Stimulated activated CD4-positive, alpha-beta T cell treated with anti-CD3 and anti-CD28 coated beads, TNF-alpha, amount 100 ng/mL, for 4 hours (primary cell): ENCODE results near the gene TRIM52.
"Not testable (repeated sequence)": the region's sequence is repeated elsewhere in the genome, so short reads cannot be mapped to it uniquely, and the experiment has no call there.

Experiments used
- DNase-seq, 3 experiments: peaks; one replicate each; pipeline ENCODE4 v3.0.0-alpha.2; 2020; ENCODE audit warnings: low read depth in 3 of 3

TRIM52 gene

DNA sequence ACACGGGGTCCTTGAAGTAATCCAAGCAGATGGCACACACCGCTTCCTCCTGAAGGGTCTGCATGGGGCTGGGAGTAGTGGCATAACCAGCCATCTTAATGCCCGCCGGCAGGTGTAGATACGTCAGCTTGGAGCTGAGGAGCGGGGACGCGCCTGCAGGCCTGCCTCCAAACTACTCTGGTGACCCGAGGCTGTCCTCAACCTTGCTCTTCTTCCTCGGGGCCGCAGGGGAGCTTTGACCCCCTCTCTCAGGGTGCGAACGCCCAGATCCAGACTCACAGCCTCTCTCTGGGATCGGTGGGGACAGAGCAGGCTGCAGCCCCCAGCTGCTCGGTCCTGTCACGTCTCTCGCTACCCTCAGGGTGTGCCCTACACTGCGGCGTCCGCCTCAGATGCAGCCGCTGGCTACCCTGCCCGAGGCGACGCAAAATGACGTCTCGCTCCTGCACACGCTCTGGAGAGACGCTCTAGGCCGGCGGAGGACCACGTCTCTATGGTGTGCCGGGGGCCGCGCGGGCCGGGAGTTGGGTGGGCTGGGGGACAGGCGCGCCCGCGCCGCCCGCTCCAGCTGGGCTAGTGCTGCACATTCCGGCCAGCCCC is at the start of gene TRIM52:
TRIM52 (minus strand) TSS at position 424 of the 600 bp plus-strand sequence; CDS start at position 94, 330 bp downstream.
- peak; percentile 80 to 84 (median 82) for DNase-seq

DNA sequence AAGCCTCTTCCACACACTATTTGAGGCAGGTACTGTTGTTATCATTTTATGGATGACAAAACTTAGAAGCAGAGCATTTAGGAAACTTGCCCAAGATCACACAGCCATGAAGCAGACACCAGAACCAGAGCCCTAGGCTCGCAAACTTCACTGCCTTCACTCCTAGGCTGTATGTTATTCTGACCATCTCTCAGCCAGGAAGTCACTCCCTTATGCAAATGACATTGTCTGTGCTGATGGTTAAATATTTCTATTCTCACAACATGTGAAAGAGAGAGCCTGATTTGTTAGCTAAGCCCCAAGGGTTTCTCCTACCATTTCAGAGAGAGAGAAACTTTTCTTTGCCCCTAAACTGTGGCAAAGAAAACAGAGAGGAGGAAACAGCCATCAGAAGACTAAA is 26.4 kb upstream of the TRIM52 start:
- not testable (repeated sequence) for DNase-seq

DNA sequence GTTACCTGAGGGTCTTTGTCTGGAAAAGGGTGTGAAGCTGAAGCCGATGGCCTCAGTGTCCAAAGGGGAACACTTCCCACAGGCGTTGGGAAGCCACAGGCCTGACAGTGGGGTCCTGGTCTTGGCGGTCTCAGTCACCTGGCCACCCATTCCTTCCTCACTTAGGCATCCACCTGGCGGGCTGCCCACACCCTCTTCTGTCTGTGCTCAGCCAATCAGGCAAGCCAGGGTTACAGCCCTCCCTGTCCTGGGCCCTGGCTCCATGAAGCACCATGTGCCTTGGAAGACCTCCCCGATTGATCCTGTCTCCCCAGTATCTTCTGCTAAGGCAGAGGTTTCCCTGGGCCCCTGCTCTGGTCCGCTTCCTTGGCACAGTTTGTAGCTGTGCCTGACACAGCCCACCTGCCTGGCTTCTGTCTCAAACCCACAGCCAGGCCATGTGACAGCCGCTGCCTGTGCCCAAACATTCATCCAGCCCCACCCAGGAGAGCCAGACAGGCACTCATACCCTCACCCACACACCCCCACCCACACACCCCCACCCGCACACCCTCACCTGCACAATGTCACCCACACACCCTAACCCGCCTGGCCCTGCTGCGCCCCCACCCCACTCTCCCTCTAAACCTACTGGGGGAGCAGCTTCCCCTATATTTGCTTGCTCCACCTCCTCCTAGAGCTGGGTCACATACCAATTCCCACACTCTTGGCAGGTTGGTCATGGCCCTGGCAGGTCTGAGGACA is 25.2 kb upstream of the TRIM52 start:
- not testable (repeated sequence) for DNase-seq

DNA sequence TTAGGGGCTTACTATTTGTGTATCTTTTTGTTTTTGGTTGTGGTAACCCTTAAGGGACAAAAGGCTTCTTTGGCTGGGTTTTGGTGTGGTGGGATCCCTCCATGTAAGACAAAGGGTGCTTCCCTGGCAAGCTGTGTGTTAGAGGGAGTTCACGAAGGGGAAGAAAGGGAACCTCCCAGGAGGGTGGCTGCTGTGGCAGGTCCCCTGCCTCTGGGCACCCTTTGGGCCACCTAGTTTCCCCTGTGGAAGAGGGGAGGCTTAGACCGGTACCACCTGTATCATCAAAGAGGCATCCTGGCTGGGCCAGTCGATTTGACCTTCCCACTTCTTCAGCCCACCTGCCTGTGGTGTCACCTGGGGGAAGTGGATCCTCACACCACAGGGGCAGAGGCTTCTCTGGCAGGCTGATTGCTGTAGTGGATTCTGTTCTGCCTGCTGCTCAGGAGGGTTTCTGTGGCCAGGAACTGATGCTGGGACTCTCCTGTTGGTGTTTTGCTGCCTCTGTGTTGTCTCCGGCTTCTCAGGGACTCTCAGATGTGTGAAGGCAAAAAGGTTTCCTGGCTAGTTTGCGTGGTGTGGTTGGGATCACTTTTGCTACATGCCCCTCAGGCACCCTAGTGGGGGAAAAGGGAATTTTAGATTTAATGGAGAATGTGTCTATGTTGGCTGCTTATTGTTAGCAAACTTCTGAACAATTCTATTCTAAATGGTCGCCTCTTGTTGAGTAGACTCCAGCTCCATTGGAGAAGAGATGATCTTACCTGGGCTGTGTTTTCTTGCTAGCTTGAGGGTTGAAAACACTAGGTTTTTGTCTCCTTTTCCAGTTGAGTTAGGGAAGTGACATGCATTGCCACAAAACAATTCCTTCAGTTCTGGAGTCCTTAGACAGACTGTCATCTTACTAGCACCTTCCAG is 23.2 kb upstream of the TRIM52 start:
- not testable (repeated sequence) for DNase-seq

DNA sequence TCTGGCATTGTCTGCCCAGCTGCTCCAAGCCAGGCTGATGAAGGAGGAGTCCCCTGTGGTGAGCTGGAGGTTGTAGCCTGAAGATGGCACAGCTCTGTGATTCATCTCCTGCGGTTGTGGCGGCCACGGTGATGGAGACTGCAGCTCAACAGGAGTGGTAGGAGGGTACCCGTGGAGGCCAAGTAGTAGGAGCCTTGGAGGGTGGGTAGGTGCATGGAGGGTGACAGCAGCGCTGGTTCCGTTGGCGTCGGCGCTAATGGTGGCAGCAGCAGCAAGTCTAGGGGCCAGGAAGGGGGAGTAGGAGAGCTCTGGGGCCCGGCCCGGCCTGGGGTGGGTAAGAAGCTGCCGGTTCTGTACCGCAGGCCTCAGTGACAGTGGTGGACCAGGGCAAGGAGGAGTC is 22.4 kb upstream of the TRIM52 start:
- no peak for DNase-seq

DNA sequence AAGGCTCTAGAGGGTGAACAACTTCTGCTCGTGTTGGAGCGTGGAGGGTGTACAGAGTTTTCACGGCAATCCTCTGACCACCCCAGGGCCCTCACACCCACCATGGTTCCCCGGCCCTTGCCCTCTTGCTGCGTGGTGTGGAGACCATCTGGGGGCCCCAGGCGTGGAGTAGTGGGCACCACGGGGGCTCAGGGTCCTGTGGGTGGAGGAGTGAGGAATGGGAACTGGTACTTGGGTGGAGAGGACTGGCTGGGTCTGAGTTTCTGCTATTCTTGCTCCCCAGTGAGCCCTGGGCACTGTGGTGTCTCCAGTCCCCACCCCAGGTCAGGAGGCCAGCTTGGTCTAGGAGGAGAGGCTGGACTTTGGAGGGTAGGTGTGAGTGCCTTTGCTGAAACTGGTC is 21.9 kb upstream of the TRIM52 start:
- DNase-seq: no peak

DNA sequence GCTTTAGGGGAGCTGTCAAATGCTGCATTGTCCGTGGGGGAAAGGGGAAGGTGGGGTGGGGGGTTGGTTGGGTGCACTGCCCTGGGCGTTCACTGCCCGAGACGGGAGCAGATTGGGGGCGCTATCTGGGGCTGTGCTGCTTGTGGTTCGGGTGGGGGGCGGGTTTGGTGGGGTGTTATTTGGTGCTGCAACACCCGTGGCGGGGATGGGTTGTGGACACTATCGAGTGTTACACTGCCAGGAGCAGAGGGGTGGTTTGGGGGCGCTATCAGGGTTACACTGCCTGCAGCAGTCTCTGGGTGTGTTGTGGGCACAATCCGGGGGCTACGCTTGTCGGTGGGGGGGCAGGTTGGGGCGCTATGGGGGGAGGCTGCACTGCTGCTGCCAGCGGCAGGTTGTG is 21.5 kb upstream of the TRIM52 start:
- not testable (repeated sequence) for DNase-seq

DNA sequence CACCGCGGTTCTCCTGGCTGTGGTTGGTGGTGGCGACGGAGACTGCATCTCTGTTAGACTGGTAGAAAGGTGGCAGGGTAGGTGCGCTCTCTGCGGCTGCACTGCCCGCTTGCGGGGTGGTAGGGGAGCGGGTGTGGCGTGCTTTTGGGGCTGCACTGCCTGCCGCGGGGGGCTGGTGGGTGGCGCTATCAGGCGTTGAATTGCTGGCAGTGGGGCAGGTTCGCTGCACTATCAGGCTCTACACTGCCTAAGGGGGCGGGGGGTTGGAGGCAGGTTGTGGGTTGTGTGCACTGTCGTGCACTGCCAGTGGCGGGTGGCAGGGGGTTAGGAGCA is 21.0 kb upstream of the TRIM52 start:
- DNase-seq: no peak

DNA sequence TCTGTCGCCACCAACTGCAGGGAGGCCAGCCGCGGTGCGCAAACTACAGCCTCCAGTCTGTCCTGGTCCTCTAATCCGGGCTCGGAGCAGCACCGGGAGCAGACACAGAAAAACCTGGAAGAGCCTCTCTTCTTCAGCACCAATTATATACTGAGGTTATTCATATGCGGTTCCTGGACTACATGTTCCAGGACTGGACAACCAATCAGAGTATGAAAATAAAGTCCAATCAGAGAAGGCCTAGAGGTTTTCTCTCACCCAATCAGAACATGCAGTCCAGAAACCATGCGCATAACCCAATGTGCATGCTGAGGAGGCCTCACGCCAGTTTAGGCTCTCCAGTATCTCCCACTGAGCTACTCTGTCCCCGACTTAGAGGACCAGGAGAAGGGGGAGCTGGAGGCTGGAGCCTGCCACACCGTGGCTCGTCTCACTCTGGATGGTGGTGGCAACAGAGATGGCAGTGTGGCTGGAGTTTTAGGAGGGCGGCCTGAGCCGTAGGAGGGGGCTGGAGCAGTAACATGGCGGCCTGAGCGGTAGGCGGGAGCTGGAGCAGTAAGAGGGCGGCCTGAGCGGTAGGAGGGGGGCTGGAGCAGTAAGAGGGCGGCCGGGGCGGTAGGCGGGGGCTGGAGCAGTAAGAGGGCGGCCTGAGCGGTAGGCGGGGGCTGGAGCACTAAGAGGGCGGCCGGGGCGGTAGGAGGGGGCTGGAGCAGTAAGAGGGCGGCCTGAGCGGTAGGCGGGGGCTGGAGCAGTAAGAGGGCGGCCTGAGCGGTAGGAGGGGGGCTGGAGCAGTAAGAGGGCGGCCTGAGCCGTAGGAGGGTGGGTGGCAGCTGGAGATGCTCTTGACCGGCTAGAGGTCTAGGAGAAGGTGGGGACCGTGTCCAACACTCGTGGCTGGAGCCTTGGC is 20.4 kb upstream of the TRIM52 start:
- DNase-seq: no peak

DNA sequence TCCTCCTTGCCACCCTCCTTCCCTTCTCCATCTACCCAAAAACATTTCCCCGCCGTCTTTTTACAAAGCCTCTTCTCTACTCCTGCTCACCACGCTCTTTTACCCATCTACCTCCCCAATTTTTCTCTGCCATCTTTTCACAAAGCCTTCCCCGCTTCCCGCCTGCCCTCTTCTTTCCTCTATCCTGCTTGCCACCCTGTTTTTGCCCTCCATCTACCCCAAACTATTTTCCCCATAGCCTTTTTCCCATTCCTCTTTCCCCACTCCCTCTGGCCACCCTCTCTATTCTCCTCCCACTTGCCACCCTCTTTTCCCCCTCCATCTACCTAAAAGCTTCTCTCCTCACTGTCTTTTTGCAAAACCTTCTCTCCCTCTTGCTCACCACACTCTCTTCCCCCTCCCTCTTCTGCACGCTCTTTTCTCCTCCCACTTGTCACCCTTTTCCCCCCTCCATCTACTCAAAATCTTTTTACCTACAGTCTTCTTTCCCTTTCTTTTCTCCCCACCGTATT is 19.4 kb upstream of the TRIM52 start:
- DNase-seq: no peak

DNA sequence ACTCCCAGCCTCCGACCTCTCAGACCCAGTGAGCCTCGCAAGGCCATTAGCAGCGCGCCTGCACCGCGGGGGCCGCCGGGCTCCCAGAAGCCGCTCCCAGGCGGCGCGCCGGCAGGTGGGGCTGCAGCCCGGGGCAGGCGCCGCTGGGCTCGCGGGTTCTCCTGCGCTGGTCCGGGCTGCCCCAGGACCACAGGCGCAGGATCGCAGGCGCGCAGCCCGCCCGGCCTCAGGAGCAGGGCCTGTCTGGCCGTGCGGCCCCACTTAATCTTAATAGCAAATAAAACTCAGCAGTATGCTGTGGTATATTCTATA is 12.4 kb upstream of the TRIM52 start:
- not testable (repeated sequence) for DNase-seq

DNA sequence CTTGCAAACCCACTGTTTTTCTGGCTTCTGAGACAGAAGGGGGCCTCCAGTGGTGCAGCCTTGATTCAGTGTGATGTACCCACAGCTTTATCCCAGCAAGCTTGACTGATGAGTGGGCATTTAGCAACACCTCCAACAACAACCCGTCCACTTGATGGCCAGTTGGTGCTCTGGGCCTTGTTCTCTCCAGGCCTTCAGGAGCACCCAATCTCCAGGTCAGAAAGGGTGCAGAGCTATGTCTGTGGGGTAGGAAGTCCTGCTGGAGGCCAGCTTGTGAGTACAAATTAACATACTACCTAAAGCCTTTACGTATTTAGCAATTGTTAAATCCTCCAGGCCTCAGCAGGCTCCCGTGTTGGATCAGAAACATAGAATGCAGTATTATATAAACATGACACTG is 10.1 kb upstream of the TRIM52 start:
- no peak for DNase-seq

DNA sequence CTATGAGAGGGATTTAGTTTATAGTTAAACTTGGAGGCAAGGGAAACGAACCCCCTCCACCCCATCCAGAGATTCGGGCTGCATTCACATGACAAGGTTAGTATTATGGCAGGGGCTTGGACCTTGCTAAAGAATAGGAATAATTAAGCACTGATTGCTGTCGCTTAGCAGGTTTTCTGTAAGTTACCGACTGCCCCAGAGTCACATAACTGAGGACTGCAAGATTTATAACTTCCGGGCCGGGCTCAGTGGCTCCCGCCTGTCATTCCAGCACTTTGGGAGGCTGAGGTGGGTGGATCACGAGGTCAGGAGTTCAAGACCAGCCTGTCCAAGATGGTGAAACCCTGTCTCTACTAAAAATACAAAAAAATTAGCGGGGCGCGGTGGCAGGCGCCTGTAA is 7.0 kb upstream of the TRIM52 start:
- DNase-seq: not testable (repeated sequence)

DNA sequence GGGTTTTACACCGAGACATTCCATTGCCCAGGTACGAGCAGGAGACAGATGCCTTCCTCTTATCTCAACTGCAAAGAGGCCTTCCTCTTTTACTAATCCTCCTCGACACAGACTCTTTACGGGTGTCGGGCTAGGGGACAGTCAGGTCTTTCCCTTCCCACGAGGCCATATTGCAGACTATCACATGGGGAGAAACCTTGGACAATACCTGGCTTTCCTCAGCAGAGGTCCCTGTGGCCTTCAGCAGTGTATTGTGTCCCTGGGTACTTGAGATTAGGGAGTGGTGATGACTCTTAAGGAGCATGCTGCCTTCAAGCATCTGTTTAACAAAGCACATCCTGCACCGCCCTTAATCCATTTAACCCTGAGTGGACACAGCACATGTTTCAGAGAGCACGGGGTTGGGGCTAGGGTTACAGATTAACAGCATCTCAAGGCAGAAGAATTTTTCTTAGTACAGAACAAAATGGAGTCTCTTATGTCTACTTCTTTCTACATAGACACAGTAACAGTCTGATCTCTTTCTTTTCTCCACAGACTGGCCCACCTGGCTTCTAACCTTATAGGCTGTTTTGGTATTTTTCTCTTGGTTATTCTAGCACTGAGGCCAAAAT is 6.5 kb upstream of the TRIM52 start:
- not testable (repeated sequence) for DNase-seq

DNA sequence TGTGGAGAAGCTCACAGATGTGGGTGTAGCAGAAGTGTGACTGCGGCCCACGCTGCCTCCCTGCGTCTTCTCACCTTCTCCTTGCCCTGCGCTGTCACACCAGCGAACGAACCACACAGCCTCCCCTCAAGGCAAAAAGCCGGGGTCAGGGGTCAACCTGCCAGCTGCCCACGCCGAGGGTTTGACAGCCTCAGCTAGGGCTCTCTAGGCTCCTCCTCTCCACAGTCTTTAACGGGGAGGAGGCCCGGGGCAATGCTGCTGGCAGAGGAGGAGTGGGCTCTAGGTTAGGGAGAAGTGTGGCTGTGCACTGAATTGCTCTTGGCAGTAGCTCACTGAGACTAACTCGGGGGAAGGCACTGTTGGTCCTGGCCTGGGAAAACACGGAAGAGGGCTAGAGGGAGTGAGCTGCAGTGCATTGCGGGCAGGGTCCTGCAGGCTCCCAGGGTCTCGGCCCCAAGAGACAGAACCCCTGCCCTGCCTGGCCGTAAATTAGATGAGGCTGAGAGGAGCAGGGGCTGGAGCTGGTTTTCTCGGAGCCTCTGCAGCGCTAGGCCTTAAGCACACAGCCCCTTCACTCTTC is 4.2 kb upstream of the TRIM52 start:
- DNase-seq: no peak

DNA sequence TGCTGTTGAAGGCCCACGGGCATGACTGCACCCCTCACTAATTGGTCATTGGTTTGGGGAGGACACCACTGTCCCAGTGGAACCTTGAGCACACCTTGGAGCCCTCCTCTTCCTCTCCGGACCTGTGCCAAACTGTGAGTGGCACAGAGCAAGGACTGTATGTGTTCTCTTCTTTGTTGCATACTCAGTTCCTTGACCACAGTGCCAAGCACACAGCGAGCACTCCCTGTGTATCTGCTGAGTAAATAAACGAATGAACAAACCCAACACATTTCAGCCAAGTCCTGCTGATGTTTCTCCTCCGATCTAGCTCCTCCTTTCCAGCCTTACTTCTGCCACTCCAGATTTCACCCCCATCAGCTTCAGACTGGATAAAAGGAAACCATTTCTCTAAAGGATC is 2.7 kb upstream of the TRIM52 start:
- DNase-seq: no peak

DNA sequence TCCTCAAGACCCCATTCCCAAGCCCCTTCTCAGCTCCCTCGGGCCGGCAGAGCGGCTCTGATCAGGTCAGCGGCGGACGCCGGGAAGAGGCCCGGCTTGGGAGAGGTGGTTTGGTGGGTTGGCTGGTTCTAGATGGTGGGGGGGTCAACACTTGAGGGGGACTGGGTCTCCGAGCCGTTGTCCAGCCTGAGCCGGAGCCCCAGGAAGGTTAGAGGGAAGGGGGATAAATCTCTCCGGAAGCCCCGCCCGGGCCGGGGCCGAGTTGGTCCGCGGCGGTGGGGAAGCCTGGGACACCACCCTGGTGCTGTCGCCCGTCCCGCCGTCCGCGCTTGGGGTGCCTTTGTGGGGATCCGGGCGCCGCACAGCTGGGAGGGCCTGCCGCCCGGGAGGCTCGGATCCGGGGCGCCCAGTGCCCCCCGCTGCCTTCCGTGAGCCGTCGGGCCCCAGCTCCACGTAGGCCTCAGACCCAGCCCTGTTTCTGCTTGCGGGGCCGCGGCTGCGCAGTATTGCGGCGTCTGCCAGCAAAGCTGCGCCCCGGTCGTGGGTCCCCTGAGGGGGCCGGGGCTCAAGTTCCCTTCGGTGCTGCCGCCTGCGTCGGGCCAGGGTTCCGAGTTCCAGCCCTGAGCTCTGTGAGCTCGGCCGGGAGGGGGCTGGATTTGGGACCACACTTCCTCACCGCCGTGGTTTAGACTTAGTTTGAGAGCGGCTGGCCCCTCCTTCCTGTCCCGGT is 542 bp upstream of the TRIM52 start:
- peak; percentile 46 to 65 (median 62) for DNase-seq

DNA sequence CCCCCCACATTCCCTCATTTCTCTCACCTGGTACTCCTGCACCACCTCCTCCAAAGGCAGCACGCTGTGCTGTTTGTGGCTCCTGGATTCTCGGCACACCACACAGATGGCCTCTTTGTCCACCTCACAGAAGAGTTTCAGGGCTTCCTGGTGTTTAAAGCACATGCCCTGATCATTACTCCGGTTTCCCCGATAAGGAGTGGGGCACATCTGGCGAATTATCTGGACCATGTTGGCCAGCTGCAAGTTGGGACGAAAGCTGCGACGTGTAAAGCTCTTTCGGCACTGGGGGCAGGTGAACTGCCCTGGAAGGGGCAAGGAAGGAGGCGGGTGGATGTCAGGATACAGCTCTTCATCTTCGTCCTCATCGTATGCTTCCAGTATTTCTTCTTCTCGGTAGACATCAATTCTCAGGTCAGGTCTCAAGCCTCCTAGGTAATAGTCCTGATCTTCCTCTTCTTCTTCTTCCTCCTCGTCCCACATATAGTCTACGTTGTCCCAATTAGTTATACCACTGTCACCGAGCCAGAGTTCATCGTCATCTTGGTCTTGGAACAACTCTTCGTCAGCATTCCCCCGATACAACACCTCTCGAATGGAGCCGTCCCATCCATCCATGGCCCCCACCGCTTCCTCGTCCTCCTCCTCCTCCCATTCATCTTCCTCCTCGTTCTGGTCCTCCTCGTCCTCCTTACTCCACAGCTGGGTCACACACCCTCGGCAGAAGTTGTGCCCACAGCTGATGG is 796 bp downstream of the TRIM52 start:
- DNase-seq: no peak

DNA sequence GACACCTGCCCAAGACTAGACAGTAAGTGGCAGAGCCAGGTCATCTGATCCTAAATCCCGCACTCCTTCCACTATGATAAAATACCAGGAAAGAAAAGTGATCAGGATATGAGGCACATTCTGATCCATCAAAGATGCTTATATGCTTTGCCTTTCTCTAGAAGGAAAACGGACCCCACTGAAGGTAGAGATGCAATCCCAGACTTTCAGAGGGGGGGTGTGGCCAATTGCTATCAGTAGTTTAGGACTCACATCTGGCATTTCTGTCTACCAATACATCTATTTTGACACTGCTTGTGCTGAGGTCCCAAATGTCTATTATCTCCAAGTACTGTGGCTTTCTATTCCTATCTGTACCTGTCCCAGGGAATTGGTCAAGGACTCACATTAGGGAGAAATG is 1.7 kb downstream of the TRIM52 start:
- no peak for DNase-seq
